OCI-LY3 (cell line): ENCODE measurements around the gene CDC14B.

ENCODE experiments used
- CTCF ChIP-seq: fragments of 200-600, 300-600 bp; sonication (generic); IDR thresholded peaks from 2 replicates; pipeline ENCODE4 v1.5.1; 2014; ENCODE audit warnings: antibody characterized with exemption, low read length, low read depth
- EZH2phosphoT487 ChIP-seq: fragments of 200-600 bp; shearing (Covaris generic); IDR thresholded peaks from 2 replicates; pipeline ENCODE4 v1.6.1; 2018; ENCODE audit warnings: antibody characterized with exemption, mixed run types, low read depth

- TF ChIP-seq CTCF (peak; percentile 63), EZH2phosphoT487 (no peak)
These were observed 53.0 kb downstream of the CDC14B start for GRCh38 chr9:96566498-96567202.
